Frontal cortex (tissue), 1 donor: ENCODE measurements around the gene SLC46A3. TPM values are rescaled to one million over a fixed set of nuclear protein-coding genes. Genes with fewer than 3 reads are reported as not detected.

ENCODE experiments used
- small RNA-seq: library from RNA; depleted of rRNA; stranded (forward); fragments of <200 nt; gene quantifications from one replicate; pipeline ENCODE3, GENCODE V24; 2014
- total RNA-seq: library from RNA; depleted of rRNA; stranded (reverse); fragments of >200 nt; gene quantifications from one replicate; pipeline ENCODE4 v1.2.3, GENCODE V29; 2014

Gene SLC46A3
- total RNA-seq, 1 donor from 2014 or later: 2.9 TPM

Small RNA genes within 50 kb of the gene (small RNA-seq; reads per million reads assigned to genes)
- gene RNU6-53P: not detected

Other genes with a start within 250 kb of the SLC46A3 start
- 9.8 TPM for gene FLT1, start 223.8 kb downstream of the SLC46A3 start, total RNA-seq
- 46.5 TPM for gene POMP, start 59.8 kb downstream of the SLC46A3 start, total RNA-seq
- 7.3 TPM for gene MTUS2, start 101.4 kb upstream of the SLC46A3 start, total RNA-seq